HepG2 (cell line): Measurements from ENCODE around the gene TBC1D10B. TPM values are rescaled to one million over a fixed set of nuclear protein-coding genes. Genes with fewer than 3 reads are reported as not detected.

Experiments
- AFF4 ChIP-seq: sonication (generic); formaldehyde crosslinking; IDR thresholded peaks from 2 replicates; pipeline ENCODE4 v1.4.0; 2020; ENCODE audit warnings: missing genetic modification reagents
- ARID4A ChIP-seq: sonication (generic); formaldehyde crosslinking; IDR thresholded peaks from 2 replicates; pipeline ENCODE4 v1.5.0; 2020; ENCODE audit warnings: mild to moderate bottlenecking, missing genetic modification reagents, borderline replicate concordance
- BRD4 ChIP-seq: sonication (generic); formaldehyde crosslinking; IDR thresholded peaks from 2 replicates; pipeline ENCODE4 v1.4.0; 2020; ENCODE audit warnings: missing genetic modification reagents
- NAIF1 ChIP-seq: sonication (generic); formaldehyde crosslinking; IDR thresholded peaks from 2 replicates; pipeline ENCODE4 v1.5.0; 2020; ENCODE audit warnings: mild to moderate bottlenecking, missing genetic modification reagents, borderline replicate concordance
- PRDM10 ChIP-seq: sonication (generic); formaldehyde crosslinking; IDR thresholded peaks from 2 replicates; pipeline ENCODE4 v1.4.0; 2020; ENCODE audit warnings: low read depth, missing genetic modification reagents
- SALL2 ChIP-seq: sonication (generic); formaldehyde crosslinking; IDR thresholded peaks from 2 replicates; pipeline ENCODE4 v1.8.1; 2023; ENCODE audit warnings: mild to moderate bottlenecking, missing genetic modification reagents, inconsistent platforms
- SMC3 ChIP-seq: IDR thresholded peaks from 2 replicates; pipeline ENCODE4 v1.6.1; 2011; ENCODE audit warnings: low read length, improper control_type of control experiment
- SOX6 ChIP-seq, 2 experiments: fragments of 450-650 bp in 1 of 2; sonication (generic) in 1 of 2; formaldehyde crosslinking in 1 of 2; IDR thresholded peaks; 2 replicates each; pipeline versions ENCODE4 v1.4.0 to v1.6.1; 2017 to 2020; ENCODE audit warnings: antibody characterized with exemption in 1 of 2, mild to moderate bottlenecking in 1 of 2, missing genetic modification reagents in 1 of 2
- ZC3H13 ChIP-seq: sonication (generic); formaldehyde crosslinking; IDR thresholded peaks from 2 replicates; pipeline ENCODE4 v1.8.1; 2023; ENCODE audit warnings: mild to moderate bottlenecking, missing genetic modification reagents, moderate library complexity
- ZFP90 ChIP-seq: sonication (generic); formaldehyde crosslinking; IDR thresholded peaks from 2 replicates; pipeline ENCODE4 v1.8.0; 2022; ENCODE audit warnings: missing genetic modification reagents, mild to moderate bottlenecking, inconsistent platforms, borderline replicate concordance
- ZNF230 ChIP-seq: sonication (generic); formaldehyde crosslinking; IDR thresholded peaks from 2 replicates; pipeline ENCODE4 v1.4.0; 2020; ENCODE audit warnings: mild to moderate bottlenecking, missing genetic modification reagents
- ZNF496 ChIP-seq: sonication (generic); formaldehyde crosslinking; IDR thresholded peaks from 2 replicates; pipeline ENCODE4 v1.8.1; 2023; ENCODE audit warnings: mild to moderate bottlenecking, moderate library complexity, missing genetic modification reagents; ENCODE audit not compliant: insufficient replicate concordance
- ZNF503 ChIP-seq: sonication (generic); formaldehyde crosslinking; IDR thresholded peaks from 2 replicates; pipeline ENCODE4 v1.4.0; 2020; ENCODE audit warnings: missing genetic modification reagents
- ZNF556 ChIP-seq: sonication (generic); formaldehyde crosslinking; IDR thresholded peaks from 2 replicates; pipeline ENCODE4 v1.4.0; 2020; ENCODE audit warnings: mild to moderate bottlenecking, missing genetic modification reagents, borderline replicate concordance
- polyA plus RNA-seq, 8 experiments: library from polyadenylated mRNA; depleted of rRNA in 3 of 8; stranded (reverse) in 7 of 8; unstranded in 1 of 8; fragments of >200 nt; fragmentation: Illumina TruSeq in 4 of 8; extraction: Trizol in 4 of 8; gene quantifications; 2 replicates each; pipeline versions ENCODE4 v1.2.1 to v1.2.3, GENCODE V29; 2011 to 2016; ENCODE audit warnings: low read depth in 4 of 8, missing spikeins in 1 of 8, mixed read lengths in 1 of 8; ENCODE audit not compliant: insufficient read depth in 1 of 8
- total RNA-seq, 5 experiments: library from RNA; depleted of rRNA; stranded (reverse); fragments of >200 nt; fragmentation: Illumina TruSeq; extraction: Trizol; gene quantifications; 2 replicates each; pipeline ENCODE4 v1.2.3, GENCODE V29; 2016; ENCODE audit warnings: low read depth in 1 of 5

The TBC1D10B gene
- total and polyA plus RNA-seq, 2 of the 13 experiments (the other 11 are each of a cell fraction or from before 2014, with no cell fraction given), result 15.7 to 24.8 TPM

DNA sequence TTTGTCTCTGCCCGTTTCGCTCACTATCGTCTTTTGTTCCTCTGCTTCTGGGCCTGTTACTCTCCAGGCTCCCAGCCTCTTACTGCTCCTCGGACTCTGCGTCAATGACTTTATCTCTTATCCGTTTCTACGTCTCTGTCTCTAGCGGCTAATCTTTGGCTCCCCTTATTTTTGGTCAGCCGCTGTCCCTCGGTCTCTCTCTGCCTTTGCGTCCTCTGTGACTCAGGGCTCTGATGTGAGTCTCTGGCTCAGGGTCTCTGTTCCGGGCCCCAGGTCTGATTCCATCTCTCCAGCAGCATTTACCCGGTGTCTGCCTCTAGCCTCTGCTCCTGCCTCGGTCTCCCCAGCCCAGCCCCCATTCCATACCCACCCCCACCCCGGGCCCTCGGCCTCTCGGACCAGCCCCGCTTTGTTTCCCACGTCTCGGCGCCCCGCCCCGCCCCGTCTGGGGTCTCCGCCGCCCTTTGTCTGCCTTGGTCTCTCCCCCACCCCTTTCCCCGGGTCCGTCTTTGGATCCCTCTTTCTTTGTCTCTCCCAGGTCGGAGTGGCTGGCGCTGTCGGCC, 24.4 kb upstream of the TBC1D10B start (continued):
- TF ChIP-seq ARID4A (CRISPR knock-in tag) (no peak), ZC3H13 (0 out of 2 replicates have a peak, but pooled peaks have one; percentile 56), NAIF1 (0 out of 2 replicates have a peak, but pooled peaks have one; percentile 64), ZNF503 (CRISPR knock-in tag) (no peak), ZNF230 (CRISPR knock-in tag) (no peak), SMC3 (no peak), ZFP90 (CRISPR knock-in tag) (0 out of 2 replicates have a peak, but pooled peaks have one; percentile 66), AFF4 (CRISPR knock-in tag) (no peak), PRDM10 (0 out of 2 replicates have a peak, but pooled peaks have one; percentile 42), ZNF556 (no peak), BRD4 (CRISPR knock-in tag) (peak; percentile 19), SOX6 (IDR thresholded peaks at IDR 0.05) (no peak), SOX6 (CRISPR knock-in tag; IDR thresholded peaks at IDR 0.05) (0 out of 2 replicates have a peak, but pooled peaks have one; percentile 39), SALL2 (CRISPR knock-in tag) (no peak), ZNF496 (CRISPR knock-in tag) (no peak)
